Measurements from ENCODE around the gene FCHSD1.

DNA sequence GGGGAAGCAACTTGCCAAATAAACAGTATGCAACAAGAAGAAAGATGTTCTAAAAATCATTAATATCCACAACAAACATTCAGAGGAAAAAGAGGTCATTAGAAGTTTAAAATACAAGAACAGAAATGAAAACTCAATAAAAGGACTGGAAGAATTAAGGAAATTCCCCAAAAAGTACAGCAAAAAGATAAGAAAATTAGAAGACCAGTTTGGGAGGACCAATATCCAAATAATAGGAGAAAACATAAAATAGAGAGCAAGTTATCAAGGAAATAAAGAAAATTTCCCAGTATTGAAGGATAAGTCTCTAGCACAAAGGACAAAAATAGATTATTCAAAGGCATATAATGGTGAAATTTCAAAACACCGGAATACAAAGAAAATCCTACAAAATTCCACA lies 54.4 kb downstream of the FCHSD1 start:
- TF ChIP-seq, protein P1, sequence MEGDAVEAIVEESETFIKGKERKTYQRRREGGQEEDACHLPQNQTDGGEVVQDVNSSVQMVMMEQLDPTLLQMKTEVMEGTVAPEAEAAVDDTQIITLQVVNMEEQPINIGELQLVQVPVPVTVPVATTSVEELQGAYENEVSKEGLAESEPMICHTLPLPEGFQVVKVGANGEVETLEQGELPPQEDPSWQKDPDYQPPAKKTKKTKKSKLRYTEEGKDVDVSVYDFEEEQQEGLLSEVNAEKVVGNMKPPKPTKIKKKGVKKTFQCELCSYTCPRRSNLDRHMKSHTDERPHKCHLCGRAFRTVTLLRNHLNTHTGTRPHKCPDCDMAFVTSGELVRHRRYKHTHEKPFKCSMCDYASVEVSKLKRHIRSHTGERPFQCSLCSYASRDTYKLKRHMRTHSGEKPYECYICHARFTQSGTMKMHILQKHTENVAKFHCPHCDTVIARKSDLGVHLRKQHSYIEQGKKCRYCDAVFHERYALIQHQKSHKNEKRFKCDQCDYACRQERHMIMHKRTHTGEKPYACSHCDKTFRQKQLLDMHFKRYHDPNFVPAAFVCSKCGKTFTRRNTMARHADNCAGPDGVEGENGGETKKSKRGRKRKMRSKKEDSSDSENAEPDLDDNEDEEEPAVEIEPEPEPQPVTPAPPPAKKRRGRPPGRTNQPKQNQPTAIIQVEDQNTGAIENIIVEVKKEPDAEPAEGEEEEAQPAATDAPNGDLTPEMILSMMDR (IDR thresholded peaks at IDR 0.05; ENCODE audit: low read depth, low read length, poor library complexity, severe bottlenecking), result no peak
- TF ChIP-seq EZH2phosphoT487 (IDR thresholded peaks at IDR 0.05; ENCODE audit: borderline replicate concordance, low read length), result no peak

Measured in DOHH2 (cell line).